Retinal pigment epithelial cell (primary cell): Measurements from ENCODE around the gene ZNF605.
"Not testable (repeated sequence)": the region's sequence is repeated elsewhere in the genome, so short reads cannot be mapped to it uniquely, and the experiment has no call there.

ENCODE experiments used
- DNase-seq: peaks from one replicate; pipeline ENCODE4 v3.0.0-alpha.2; 2010; ENCODE audit warnings: low read depth
- H3K4me3 ChIP-seq: 2 replicates; pipeline ENCODE4 v1.5.1; 2011; ENCODE audit warnings: mild to moderate bottlenecking, low read length, control low read depth, moderate library complexity
- CTCF ChIP-seq: conservative IDR thresholded peaks from 2 replicates; pipeline ENCODE4 v1.5.1; 2011; ENCODE audit warnings: low read depth, low read length, control low read depth, inconsistent platforms

The ZNF605 gene

GRCh38 chr12:132937476-132937875 is 18.6 kb downstream of the ZNF605 start:
- H3K4me3 ChIP-seq = no peak overlapping the region
- TF ChIP-seq CTCF = no peak
- no peak for DNase-seq

DNA sequence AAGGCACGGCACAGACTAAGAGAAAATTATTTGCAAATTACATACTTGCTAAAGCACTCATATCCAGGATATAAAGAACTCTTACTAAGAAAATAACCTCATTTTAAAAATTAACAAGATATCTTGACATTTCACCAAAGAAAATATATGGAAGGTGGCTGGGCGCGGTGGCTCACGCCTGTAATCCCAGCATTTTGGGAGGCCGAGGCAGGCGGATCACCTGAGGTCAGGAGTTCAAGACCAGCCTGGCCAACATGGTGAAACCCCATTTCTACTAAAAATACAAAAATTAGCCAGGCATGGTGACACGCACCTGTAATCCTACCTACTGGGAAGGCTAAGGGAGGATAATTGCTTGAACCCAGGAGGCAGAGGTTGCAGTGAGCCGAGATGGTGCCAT is 19.2 kb downstream of the ZNF605 start:
- DNase-seq, H3K4me3 ChIP-seq: not testable (repeated sequence)

DNA sequence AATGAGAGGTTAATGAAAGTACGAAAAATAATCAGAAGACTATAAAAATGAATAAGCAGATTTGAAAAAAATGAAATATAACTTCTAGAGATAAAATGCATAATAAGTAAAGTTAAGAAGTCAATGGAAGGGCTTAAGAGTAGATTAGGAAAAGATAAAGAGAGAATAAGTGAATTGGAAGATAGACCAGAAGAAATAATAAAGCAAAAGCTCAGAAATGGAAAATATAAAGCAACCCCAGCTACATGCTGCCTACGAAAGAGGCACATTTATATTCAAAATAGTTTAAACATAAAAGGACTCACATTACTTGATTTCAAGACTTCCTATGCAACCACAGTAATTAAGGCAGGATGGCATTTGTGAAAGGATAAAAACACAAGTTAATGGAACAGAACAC is 19.9 kb downstream of the ZNF605 start:
- no peak for DNase-seq
- no peak overlapping the region for H3K4me3 ChIP-seq
- TF ChIP-seq CTCF = no peak

- no peak overlapping the region for H3K4me3 ChIP-seq
- no peak for DNase-seq
- TF ChIP-seq CTCF = no peak
Measured at GRCh38 chr12:132926415-132926833, 29.7 kb downstream of the ZNF605 start.

DNA sequence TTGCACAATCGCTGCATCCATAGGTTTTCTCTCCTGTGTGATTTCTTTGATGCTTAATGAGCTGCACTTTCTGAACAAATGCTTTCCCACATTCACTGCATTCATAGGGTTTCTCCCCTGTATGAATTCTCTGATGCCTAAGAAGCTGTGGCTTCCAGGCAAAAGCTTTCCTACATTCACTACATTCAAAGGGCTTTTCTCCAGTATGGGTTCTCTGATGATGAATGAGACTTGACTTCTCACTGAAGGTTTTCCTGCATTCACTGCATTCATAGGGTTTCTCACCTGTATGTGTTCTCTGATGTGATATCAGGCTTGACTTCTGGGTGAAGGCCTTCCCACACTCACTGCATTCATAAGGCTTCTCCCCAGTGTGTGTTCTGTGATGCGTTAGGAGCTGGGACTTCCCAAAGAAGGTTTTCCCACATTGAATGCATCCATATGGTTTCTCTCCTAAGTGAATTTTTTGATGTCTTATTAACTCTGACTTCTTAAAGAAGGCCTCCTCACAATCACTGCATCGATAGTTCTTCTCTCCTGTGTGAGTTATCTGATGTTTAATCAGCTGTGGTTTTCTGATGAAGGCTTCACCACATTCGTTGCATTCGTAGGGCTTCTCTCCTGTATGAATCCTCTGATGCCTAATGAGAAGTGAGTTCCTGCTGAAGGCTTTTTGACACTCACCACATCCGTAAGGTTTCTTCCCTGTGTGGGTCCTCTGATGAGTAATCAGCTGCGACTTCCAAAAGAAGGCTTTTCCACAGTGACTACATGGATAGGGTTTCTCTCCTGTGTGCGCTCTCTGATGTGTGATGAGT is 30.3 kb downstream of the ZNF605 start:
- no peak for TF ChIP-seq CTCF
- no peak overlapping the region for H3K4me3 ChIP-seq
- DNase-seq = no peak

DNA sequence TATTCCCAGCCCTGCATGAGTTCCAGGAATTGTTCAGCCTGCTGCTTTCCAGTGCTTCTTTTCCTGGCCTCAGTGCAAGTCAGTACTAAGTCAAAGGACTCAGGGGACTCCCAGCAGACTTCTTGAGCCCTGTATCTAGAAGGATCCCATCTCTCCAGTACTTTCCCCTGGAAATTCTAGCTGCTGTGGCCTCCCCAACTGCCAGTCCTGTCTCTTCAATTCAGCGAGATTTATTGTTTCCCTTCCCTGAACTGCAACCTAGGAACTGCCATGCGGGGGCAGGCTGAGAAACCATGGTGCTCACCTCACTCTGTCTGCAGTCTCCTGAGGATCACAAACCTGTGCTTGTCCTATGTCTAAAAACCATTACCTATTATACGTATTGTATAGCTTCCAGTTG is 31.8 kb downstream of the ZNF605 start:
- no peak for DNase-seq
- no peak for TF ChIP-seq CTCF

DNA sequence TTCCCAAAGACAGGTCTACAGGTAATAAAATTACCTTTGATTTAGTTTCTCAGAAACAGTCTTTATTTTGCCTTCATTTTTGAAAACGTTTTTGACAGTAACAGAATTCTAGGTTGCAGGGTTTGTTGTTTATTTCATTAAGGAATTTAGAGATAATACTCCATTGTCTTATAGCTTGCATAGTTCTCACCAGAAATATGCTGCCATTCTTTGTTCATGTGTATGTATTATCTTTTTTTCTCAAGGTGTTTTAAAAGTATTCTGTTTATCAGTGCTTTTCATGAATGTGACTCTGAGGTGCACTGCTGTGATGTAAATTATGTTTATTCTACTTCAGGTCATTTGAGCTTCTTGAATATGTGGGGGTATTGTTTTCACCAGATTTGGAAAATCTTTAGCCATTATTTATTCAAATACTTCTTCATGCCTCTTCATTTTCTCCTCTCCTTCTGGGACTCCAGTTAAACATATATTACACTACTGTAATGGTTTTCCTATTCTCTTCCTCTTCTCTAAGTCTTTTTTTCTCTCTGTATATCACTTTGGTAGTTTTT is 32.7 kb downstream of the ZNF605 start:
- TF ChIP-seq CTCF = no peak
- H3K4me3 ChIP-seq = no peak overlapping the region
- DNase-seq = no peak

More for the DNA sequence above, 31.8 kb downstream of the ZNF605 start:
- no peak overlapping the region for H3K4me3 ChIP-seq
